Activated B cell treated with CpG ODN at 0.5 μM for 24 hours (primary cell): Measurements from ENCODE around the gene CHCHD1. TPM values are rescaled to one million over a fixed set of nuclear protein-coding genes. Genes with fewer than 3 reads are reported as not detected.
"Not testable (repeated sequence)": the region's sequence is repeated elsewhere in the genome, so short reads cannot be mapped to it uniquely, and the experiment has no call there.

Experiments
- ATAC-seq: fragments of 200-7000 bp; cut with Tn5 transposase; one replicate; pipeline ENCODE4 v1.10.0; 2021; ENCODE audit warnings: low read depth, mild to moderate bottlenecking, moderate library complexity
- CTCF ChIA-PET: fragments of 350-600 bp; sonication (Branson Sonifier 250); formaldehyde crosslinking; loops from one replicate; lab custom pipeline; 2021; ENCODE audit warnings: antibody characterized with exemption; lab: Charles Lee
- POLR2A ChIA-PET: fragments of 350-600 bp; sonication (Branson Sonifier 250); formaldehyde crosslinking; loops from one replicate; lab custom pipeline; 2021; ENCODE audit warnings: antibody characterized with exemption; lab: Charles Lee
- DNase-seq: peaks from one replicate; pipeline ENCODE4 v3.0.0; 2022
- H3K27ac Mint-ChIP-seq: one replicate; pipeline ENCODE4 v1.8.0; 2020; ENCODE audit warnings: mixed read lengths
- H3K27me3 Mint-ChIP-seq: one replicate; pipeline ENCODE4 v1.8.0; 2021; ENCODE audit warnings: mixed read lengths
- H3K36me3 Mint-ChIP-seq: one replicate; pipeline ENCODE4 v1.8.0; 2021; ENCODE audit warnings: low read depth, mixed read lengths
- H3K4me1 Mint-ChIP-seq: one replicate; pipeline ENCODE4 v1.8.0; 2021; ENCODE audit warnings: mixed read lengths
- H3K4me3 Mint-ChIP-seq: one replicate; pipeline ENCODE4 v1.8.0; 2020; ENCODE audit warnings: mild to moderate bottlenecking, mixed read lengths
- H3K9me3 Mint-ChIP-seq: one replicate; pipeline ENCODE4 v1.8.0; 2020; ENCODE audit warnings: mixed read lengths
- CTCF ChIP-seq: fragments of 200-600 bp; IDR thresholded peaks from one replicate; pipeline ENCODE4 v1.8.0; 2022; ENCODE audit warnings: antibody characterized with exemption, mild to moderate bottlenecking
- intact Hi-C: fragments of 100-400 bp; cut with micrococcal nuclease; formaldehyde crosslinking; loops from one replicate; pipeline ENCODE4 v1.15.1; 2024
- total RNA-seq: library from RNA; stranded (reverse); gene quantifications from 2 replicates; pipeline ENCODE4 v1.2.3, GENCODE V29; 2022

CHCHD1 gene
- total RNA-seq, 1 donor from 2014 or later, result 19.3 TPM

GRCh38 chr10:73790886-73791625 is 9.2 kb downstream of the CHCHD1 start:
- peaks cover 15% of the 10 kb centered on the region for H3K4me1 Mint-ChIP-seq
- intact Hi-C loops, result no loop called here
- POLR2A ChIA-PET, result no interaction called here
- DNase-seq, result no peak
- no peak for TF ChIP-seq CTCF
- CTCF ChIA-PET, result no interaction called here
- no peaks in the 10 kb centered on the region for H3K27me3 Mint-ChIP-seq
- H3K4me3 Mint-ChIP-seq, result no peak overlapping the region
- H3K9me3 Mint-ChIP-seq, result no peaks in the 10 kb centered on the region
- no peak overlapping the region for H3K27ac Mint-ChIP-seq
- no peak for ATAC-seq
- peaks cover 63% of the 10 kb centered on the region for H3K36me3 Mint-ChIP-seq

- ATAC-seq, result no peak
- Mint-ChIP-seq H3K27me3 (no peaks in the 10 kb centered on the region), H3K27ac (no peak overlapping the region), H3K4me3 (no peak overlapping the region), H3K4me1 (peaks cover 8% of the 10 kb centered on the region), H3K9me3 (no peaks in the 10 kb centered on the region), H3K36me3 (peaks cover 69% of the 10 kb centered on the region)
- intact Hi-C loops, result no loop called here
- no peak for DNase-seq
- POLR2A ChIA-PET, result no interaction called here
- TF ChIP-seq CTCF, result no peak
- CTCF ChIA-PET, result no interaction called here
Measured at GRCh38 chr10:73791871-73792400, 10.1 kb downstream of the CHCHD1 start.

- ATAC-seq (no peak), DNase-seq (no peak)
- CTCF ChIA-PET, result no interaction called here
- Mint-ChIP-seq H3K27ac (no peak overlapping the region), H3K4me3 (no peak overlapping the region), H3K27me3 (no peaks in the 10 kb centered on the region), H3K4me1 (no peaks in the 10 kb centered on the region), H3K36me3 (peaks cover 83% of the 10 kb centered on the region), H3K9me3 (no peaks in the 10 kb centered on the region)
- intact Hi-C loops, result no loop called here
- no peak for TF ChIP-seq CTCF
- POLR2A ChIA-PET, result no interaction called here
Measured at GRCh38 chr10:73793456-73793855, 11.6 kb downstream of the CHCHD1 start.

- H3K4me3 Mint-ChIP-seq, intact Hi-C loops, DNase-seq, H3K27ac Mint-ChIP-seq, H3K4me1 Mint-ChIP-seq, ATAC-seq, CTCF ChIA-PET, H3K9me3 Mint-ChIP-seq, H3K27me3 Mint-ChIP-seq: not testable (repeated sequence)
- POLR2A ChIA-PET, result interaction anchor here (0.6 kb wide), 2 partner anchors 24 to 500 kb away, joined by 3 to 4 read pairs; a partner anchor contains a TSS
- peaks cover 83% of the 10 kb centered on the region for H3K36me3 Mint-ChIP-seq
Measured at GRCh38 chr10:73795491-73795890, 13.6 kb downstream of the CHCHD1 start.

- CTCF ChIA-PET, ATAC-seq, H3K27me3 Mint-ChIP-seq, H3K9me3 Mint-ChIP-seq, H3K4me3 Mint-ChIP-seq, DNase-seq, H3K27ac Mint-ChIP-seq, intact Hi-C loops, H3K4me1 Mint-ChIP-seq: not testable (repeated sequence)
- POLR2A ChIA-PET, result interaction anchor here (0.6 kb wide), 1 partner anchor 13 kb away, joined by 3 read pairs; no protein-coding TSS in a partner anchor
- peaks cover 82% of the 10 kb centered on the region for H3K36me3 Mint-ChIP-seq
Measured at GRCh38 chr10:73796035-73796434, 14.2 kb downstream of the CHCHD1 start.

GRCh38 chr10:73796766-73797165 is 14.9 kb downstream of the CHCHD1 start:
- Mint-ChIP-seq H3K4me1 (no peaks in the 10 kb centered on the region), H3K27ac (no peak overlapping the region), H3K27me3 (no peaks in the 10 kb centered on the region), H3K9me3 (no peaks in the 10 kb centered on the region), H3K4me3 (no peak overlapping the region), H3K36me3 (peaks cover 83% of the 10 kb centered on the region)
- ATAC-seq, result no peak
- intact Hi-C loops, result no loop called here
- no peak for DNase-seq
- POLR2A ChIA-PET, result interaction anchor here (1.0 kb wide), 1 partner anchor 10 kb away, joined by 5 read pairs; no protein-coding TSS in a partner anchor
- TF ChIP-seq CTCF, result no peak
- CTCF ChIA-PET, result no interaction called here
